GM12864 (cell line): ENCODE results near the gene ATP1B3.

Source experiments
- DNase-seq: peaks from one replicate; pipeline ENCODE4 v3.0.0-alpha.2; 2011; ENCODE audit warnings: low read depth
- H3K4me3 ChIP-seq: 2 replicates; pipeline ENCODE4 v1.5.1; 2011; ENCODE audit warnings: mild to moderate bottlenecking, low read depth, low read length, control low read depth
- TF ChIP-seq, protein P1 (sequence below): IDR thresholded peaks from 2 replicates; pipeline ENCODE4 v1.5.1; 2011; ENCODE audit warnings: low read depth, mild to moderate bottlenecking, moderate library complexity, low read length, control low read depth, inconsistent platforms; ENCODE audit errors: missing control alignments

The ATP1B3 gene

DNA sequence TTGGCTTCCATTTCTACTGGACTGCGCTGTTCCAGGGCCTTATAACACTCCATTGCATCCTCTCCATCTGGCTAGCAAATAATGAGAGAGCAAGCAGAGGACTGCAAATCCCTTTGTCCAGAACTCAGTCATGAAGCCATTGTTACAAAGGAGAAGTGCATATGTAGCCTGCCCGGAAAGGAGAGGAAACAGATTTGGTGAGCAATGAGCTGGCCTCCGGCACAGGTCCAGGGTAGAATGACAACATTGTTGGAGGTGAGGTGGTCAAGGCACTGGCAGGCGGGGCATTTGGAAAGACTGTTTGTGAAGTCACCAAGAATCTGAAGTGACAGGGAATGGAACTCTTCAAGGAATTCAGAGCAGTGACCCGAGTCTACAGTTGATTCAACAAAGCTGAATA is 25.0 kb upstream of the ATP1B3 start:
- no peak for DNase-seq
- no peak overlapping the region for H3K4me3 ChIP-seq
- TF ChIP-seq, protein P1, sequence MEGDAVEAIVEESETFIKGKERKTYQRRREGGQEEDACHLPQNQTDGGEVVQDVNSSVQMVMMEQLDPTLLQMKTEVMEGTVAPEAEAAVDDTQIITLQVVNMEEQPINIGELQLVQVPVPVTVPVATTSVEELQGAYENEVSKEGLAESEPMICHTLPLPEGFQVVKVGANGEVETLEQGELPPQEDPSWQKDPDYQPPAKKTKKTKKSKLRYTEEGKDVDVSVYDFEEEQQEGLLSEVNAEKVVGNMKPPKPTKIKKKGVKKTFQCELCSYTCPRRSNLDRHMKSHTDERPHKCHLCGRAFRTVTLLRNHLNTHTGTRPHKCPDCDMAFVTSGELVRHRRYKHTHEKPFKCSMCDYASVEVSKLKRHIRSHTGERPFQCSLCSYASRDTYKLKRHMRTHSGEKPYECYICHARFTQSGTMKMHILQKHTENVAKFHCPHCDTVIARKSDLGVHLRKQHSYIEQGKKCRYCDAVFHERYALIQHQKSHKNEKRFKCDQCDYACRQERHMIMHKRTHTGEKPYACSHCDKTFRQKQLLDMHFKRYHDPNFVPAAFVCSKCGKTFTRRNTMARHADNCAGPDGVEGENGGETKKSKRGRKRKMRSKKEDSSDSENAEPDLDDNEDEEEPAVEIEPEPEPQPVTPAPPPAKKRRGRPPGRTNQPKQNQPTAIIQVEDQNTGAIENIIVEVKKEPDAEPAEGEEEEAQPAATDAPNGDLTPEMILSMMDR: no peak

DNA sequence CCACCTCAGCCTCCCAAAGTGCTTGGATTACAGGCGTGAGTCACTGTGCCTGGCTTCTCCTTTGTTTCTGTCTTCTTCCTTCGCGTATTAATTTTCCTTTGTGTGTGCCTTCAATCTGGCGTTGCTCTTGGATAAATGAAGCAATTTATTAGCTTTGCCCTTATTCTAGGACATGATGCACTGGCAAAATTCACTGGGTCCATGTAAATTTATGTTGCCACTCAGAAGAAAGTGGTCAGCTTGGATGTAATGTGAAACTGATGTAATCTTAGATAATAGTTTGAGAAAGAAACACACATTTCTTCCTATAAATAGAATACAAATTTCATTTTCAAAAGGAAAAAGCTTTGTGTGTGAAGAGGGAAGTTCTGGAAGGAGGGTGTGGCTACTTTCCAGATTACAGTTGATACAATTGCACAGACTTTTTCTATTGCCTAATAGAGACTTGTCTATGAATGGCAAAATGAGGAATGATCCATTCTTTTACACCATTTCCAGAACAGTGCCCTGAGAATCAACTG is 23.3 kb upstream of the ATP1B3 start:
- TF ChIP-seq, protein P1: no peak
- no peak overlapping the region for H3K4me3 ChIP-seq
- no peak for DNase-seq

DNA sequence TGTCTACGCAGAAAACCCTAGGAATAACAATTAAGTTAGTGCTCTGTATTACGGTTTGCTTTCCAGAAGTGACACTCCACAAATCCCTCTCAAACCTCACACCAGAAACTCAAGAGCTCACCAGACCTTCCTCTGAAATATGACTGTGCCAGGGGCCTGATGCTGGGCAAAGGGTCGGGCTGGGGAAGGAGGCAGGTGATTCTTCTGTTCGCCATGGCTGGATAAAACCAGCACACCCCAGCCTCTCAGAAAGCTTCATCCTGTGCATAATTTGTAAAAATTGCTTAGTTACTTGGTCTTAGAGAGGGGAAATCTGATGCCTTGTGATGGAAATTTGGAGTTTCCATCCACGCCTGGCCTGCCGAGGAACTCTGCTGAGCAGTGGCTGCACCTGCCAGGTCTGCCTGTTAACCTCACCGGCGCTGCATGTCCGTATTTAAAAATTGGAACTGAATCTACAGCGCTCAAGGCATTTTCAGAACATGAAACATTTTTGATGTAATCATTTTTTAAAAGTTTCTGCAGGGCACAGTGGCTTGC is 22.7 kb upstream of the ATP1B3 start:
- TF ChIP-seq, protein P1: no peak
- H3K4me3 ChIP-seq: no peak overlapping the region
- DNase-seq: no peak

DNA sequence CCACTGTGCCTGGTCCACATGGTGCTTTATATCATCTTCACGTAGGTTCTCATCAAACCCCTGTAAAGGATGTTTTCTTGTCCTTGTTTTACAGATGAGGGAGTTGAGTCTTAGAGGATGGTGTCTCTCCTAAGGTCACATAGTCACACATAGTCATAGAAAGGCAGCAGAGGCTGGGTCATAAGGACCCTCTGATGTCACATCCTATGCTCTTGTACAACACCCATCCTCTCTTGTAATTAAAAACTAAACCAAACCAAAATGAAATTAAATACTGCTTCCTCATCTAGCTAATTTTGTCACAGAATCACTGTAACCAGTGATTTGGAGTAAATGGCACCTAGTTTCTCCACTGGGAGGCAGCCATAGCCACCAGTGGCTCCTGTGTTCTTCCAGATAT is 21.8 kb upstream of the ATP1B3 start:
- TF ChIP-seq, protein P1: no peak
- DNase-seq: no peak
- H3K4me3 ChIP-seq: no peak overlapping the region

DNA sequence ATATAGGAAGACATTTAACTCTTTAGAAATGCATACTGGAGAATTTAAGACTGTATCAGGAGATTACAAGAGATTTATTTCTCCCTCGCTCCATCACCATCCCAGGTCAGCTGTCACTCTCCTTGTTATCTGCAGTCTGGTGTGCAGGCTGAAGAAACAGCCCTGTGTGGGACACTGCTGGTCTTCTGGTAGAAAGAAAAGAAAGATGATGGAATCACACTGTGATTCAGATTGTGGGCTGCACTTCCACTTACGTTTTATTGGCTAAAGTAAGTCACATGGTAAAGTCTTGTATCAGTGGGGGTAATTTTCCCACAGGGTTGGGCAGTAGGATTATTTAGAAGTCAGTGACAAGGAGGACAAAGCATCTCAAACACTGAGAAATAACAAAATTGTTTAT is 18.1 kb upstream of the ATP1B3 start:
- DNase-seq: no peak
- no peak overlapping the region for H3K4me3 ChIP-seq
- TF ChIP-seq, protein P1: no peak

DNA sequence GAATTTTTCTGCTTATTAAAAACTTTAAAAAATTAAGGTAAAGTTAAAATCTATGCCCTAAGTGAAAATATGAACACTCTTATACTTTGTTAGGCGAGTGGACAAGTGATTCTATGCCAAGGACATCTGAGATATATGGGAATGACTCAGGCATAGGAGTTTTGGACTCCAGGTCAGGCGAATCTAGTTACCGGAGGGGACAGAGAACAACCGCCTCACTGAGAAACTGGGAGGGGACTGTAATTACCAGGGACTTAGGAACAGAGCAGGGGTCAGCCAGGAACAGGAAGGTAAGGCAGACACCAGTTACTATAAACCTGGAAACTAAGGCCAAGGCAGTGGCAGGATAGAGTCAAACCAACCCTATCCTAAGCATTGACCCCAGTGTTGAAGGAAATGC is 16.8 kb upstream of the ATP1B3 start:
- DNase-seq: no peak
- H3K4me3 ChIP-seq: no peak overlapping the region
- TF ChIP-seq, protein P1: no peak

DNA sequence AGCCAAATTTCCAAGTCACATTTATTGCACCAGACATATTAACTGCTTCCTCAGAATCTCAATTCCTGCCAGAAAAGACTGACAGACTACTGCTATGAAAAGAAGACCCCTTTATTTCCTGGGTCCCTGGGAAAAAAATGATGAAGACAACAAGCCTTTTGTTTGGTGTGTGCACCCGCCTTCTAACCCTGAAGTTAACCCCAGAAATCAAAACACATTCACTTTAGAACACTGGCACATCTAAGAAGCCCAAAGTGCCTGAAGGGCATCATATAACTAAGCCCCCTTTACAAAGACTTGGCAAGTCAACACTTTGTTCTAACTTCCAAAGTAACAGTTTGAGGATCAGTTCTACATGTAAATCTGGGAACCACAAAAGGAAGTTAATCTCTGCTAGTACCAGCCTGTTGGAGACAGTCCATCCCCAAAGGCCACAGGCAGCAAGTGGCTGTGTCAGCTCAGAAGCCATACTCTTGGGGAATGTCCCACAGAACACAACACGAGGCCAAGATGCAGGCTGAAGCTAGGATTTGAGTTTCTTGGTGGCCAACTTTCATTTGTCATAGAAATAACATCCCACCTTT is 16.3 kb upstream of the ATP1B3 start:
- no peak for DNase-seq
- H3K4me3 ChIP-seq: no peak overlapping the region
- TF ChIP-seq, protein P1: no peak
